Measurements from ENCODE around the gene DAZAP1. TPM values are rescaled to one million over a fixed set of nuclear protein-coding genes. Genes with fewer than 3 reads are reported as not detected.

DAZAP1 gene
- total RNA-seq, 1 donor from 2014 or later: 61.5 TPM

GRCh38 chr19:1392939-1393530, 14.4 kb upstream of the DAZAP1 start:
- no peak for DNase-seq (ENCODE audit: extremely low read depth, low read depth, low spot score)

DNA sequence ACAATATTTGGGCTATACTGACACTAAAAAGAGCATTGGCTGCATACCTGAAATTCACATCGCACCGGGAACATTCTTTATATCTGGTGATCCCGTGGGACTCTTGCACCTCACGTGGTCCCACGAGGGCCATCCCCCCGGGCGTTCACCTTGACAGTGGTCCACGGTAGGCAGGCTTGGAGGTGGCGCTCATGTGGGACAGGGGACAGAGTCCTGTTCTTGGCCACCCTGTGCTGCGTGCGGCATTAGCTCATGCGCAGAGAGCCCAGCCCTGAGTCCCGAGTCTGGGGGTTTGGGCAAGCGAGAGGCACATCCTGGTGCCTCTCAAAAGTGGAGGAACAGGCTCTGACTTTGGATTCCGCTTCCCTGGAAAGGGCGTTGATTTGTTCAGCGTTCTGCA, 13.5 kb upstream of the DAZAP1 start:
- DNase-seq (ENCODE audit: extremely low read depth, low read depth, low spot score): no peak

GRCh38 chr19:1394252-1395193, 12.9 kb upstream of the DAZAP1 start:
- no peak for DNase-seq (ENCODE audit: extremely low read depth, low read depth, low spot score)

- no peak for DNase-seq (ENCODE audit: extremely low read depth, low read depth, low spot score)
Observed at GRCh38 chr19:1395194-1396018, 12.0 kb upstream of the DAZAP1 start.

DNA sequence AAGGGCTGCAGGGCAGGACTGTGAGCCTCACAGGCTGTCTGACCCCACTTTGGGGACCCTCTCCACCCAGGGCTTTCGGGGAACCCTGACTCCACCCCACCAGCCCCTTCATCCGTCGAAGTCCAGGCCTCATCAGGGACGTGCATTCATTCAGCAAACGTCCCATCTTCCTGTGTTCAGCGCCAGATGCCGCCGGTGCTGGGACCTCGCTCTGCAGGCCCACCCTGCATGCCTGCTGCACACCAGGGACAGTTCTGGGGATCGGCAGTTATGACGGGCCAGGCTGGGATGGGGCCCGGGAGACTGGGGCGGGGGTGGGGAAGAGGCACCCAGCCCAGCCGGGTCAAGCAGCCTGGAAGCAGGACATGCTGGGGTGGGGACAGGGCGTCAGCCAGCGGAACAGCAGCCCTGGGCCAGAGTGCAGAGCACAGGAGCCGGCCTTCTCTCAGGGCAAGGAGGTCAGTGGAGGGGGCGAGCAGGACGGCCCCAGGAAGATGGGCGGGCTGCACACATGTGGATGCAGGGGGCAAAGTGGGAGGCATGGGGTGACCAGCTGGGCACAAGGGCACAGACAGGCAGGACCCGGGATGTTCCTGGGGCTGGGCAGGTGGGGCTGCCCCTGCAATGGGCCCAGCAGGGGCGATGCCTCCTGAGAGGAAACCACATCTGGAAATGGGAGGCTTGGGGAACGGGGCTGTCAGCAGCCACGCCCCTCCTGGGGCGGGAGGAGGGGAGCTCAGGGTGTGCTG, 11.2 kb upstream of the DAZAP1 start:
- no peak for DNase-seq (ENCODE audit: extremely low read depth, low read depth, low spot score)

DNA sequence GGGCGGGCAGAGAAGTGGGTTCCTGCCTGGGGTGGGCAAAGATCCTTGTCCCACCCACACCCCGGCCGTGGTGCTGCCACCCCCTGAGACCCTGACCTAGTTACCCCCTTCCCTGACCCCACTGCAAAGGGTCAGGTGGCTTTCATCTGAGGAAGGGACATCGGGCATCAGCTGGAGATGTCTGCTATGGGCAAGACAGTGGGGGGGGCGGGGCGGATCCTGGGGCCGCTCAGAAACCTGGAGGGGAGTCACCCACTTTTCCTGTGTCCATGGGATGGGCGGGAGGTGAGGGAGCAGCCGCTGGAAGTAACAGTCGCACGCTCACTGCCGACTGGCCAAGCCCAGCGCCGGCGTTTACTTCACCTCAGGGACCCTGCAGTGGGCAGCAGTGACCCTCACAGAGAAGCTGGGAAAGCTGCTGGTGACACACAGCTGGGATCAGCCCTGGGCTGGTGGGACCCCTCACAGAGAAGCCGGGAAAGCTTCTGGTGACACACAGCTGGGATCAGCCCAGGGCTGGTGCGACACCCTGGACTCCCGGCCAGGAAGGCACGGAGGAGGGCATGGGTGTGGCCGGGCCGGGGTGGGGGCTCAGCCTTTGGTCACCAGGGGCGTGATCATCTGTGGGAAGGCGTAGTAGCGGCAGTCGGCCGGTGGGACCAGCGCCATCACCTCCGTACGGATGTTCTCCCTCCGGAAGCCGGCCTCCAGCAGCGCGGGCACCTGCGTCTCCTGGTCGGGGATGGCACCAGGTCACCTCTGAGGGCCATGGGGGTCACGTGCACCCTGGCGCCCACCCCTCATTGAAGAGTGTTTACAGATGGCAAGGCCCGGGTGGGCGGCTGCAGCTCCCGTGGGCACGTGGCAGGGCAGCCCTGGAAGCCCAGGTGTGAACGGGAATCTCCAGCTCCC, 10.4 kb upstream of the DAZAP1 start:
- DNase-seq (ENCODE audit: extremely low read depth, low read depth, low spot score): no peak

- DNase-seq (ENCODE audit: extremely low read depth, low read depth, low spot score): no peak
Observed at GRCh38 chr19:1397838-1398237, 9.5 kb upstream of the DAZAP1 start.

GRCh38 chr19:1399079-1399478, 8.3 kb upstream of the DAZAP1 start:
- no peak for DNase-seq (ENCODE audit: extremely low read depth, low read depth, low spot score)

DNA sequence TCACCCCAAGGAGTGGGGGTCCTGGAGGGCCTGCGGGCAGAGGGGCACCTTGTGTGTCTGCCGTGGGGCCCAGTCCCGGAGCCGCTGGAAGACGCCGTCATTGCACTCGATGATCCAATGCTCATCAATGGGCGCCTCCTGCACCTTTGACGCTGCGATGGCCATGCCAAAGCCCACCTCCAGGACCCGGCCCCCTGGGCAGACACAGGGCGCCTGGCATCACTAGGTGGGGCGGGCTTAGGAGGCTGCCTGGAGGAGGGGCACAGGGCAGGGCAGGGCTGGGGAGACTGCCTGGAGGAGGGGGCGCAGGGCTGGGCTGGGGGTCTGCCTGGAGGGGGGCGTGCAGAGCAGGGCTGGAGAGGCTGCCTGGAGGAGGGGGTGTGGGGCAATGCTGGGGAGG, 7.6 kb upstream of the DAZAP1 start:
- no peak for DNase-seq (ENCODE audit: extremely low read depth, low read depth, low spot score)

- DNase-seq (ENCODE audit: extremely low read depth, low read depth, low spot score): no peak
Observed at GRCh38 chr19:1400281-1401137, 6.9 kb upstream of the DAZAP1 start.

GRCh38 chr19:1401138-1401888, 6.1 kb upstream of the DAZAP1 start, which contains the start of gene GAMT:
GAMT (minus strand) TSS chr19:1401542; CDS start chr19:1401476, 66 bp downstream.
- DNase-seq (ENCODE audit: extremely low read depth, low read depth, low spot score): no peak

DNA sequence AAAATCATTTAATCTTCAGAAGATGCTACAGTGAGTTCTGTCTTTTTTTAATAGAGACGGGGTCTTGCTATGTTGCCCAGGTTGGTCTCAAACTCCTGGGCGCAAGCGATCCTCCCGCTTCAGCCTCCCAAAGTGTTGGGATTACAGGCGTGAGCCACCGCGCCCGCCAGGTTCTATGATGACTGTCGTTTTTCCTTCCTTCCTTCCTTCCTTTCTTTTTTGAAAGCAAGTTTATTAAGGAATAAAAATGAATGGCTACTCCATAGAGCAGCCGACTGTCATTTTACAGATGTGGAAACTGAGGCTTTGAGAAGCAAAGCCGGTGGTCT, 5.5 kb upstream of the DAZAP1 start:
- no peak for DNase-seq (ENCODE audit: extremely low read depth, low read depth, low spot score)

DNA sequence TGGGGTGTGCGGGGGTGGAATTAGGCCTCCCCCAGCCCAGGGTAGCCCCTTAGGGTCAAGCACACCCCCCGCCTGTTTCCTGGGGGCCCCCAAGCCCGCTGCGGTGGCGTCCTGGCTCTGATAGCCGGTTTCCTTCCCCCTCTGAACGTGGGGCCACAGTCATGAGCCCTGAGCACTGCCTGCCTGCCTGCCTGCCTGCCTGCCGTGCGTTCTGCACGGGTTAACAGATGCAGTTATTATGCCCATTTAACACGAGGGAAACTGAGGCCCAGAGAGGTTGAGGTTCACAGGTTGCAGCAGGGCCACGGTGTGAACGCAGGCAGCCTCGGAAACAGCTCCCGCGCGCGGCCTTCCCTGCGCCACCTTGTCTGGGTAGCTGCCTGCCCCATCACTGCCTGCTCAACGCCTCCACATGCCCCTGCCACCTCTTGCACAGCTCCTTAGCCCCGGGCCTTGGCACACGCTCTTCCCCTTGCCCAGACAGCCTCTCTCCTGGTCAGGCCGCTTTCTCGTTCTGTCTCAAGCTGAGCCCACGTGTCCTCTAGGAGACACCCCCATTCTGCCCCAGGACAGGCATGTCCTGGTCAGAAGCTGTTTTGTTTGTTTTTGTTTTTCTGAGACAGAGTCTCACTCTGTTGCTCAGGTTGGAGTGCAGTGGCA, 4.8 kb upstream of the DAZAP1 start:
- no peak for DNase-seq (ENCODE audit: extremely low read depth, low read depth, low spot score)

DNA sequence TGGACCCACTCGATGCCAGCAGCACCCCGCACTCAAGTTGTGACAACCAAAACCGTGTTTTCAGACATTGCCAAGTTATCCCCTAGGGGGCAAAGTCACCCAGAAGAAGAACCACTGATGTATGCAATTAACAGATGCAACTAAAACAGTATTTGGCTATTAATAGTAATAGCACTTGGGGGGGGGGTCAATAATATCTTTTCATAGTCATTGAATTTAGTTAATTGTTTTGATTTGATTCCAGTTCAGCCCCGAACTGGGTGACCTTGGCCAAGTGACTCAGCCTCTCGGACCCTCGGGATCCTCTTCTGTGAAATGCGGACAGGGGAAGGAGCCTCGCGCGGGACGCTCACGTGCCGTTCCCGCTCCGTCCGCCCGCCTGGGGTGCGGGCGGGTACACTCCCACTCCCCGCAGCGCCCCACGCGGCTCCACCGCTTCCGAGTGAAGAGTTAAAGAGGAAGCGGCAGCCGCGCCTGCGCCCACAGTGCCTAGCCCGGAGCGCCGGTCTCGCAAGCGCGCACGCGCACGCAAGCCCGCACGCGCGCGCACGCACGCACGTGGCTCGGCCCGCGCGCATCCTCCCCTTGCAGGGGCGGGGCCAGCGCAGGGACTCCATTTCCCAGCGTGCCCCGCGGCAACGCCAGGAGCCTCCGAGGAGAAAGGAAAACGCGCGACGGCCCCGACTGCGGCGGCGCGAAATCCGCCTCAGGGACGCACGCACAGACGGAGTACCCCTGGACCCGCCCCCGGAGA, 435 bp upstream of the DAZAP1 start:
- peak; percentile 50 for DNase-seq (ENCODE audit: extremely low read depth, low read depth, low spot score)

GRCh38 chr19:1408300-1409203, 1.2 kb downstream of the DAZAP1 start:
- DNase-seq (ENCODE audit: extremely low read depth, low read depth, low spot score): no peak

Data from glomerular endothelial cell (primary cell).